ENCODE data around the gene CD8A.

- TF ChIP-seq, protein P1, sequence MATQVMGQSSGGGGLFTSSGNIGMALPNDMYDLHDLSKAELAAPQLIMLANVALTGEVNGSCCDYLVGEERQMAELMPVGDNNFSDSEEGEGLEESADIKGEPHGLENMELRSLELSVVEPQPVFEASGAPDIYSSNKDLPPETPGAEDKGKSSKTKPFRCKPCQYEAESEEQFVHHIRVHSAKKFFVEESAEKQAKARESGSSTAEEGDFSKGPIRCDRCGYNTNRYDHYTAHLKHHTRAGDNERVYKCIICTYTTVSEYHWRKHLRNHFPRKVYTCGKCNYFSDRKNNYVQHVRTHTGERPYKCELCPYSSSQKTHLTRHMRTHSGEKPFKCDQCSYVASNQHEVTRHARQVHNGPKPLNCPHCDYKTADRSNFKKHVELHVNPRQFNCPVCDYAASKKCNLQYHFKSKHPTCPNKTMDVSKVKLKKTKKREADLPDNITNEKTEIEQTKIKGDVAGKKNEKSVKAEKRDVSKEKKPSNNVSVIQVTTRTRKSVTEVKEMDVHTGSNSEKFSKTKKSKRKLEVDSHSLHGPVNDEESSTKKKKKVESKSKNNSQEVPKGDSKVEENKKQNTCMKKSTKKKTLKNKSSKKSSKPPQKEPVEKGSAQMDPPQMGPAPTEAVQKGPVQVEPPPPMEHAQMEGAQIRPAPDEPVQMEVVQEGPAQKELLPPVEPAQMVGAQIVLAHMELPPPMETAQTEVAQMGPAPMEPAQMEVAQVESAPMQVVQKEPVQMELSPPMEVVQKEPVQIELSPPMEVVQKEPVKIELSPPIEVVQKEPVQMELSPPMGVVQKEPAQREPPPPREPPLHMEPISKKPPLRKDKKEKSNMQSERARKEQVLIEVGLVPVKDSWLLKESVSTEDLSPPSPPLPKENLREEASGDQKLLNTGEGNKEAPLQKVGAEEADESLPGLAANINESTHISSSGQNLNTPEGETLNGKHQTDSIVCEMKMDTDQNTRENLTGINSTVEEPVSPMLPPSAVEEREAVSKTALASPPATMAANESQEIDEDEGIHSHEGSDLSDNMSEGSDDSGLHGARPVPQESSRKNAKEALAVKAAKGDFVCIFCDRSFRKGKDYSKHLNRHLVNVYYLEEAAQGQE (IDR thresholded peaks at IDR 0.05; ENCODE audit: low read depth, low read length): no peak
- TF ChIP-seq CTCF (IDR thresholded peaks at IDR 0.05) (no peak), RAD21 (IDR thresholded peaks at IDR 0.05; ENCODE audit: low read length) (no peak), TAF1 (IDR thresholded peaks at IDR 0.05; ENCODE audit: borderline replicate concordance, low read depth, low read length) (no peak)
Measured at GRCh38 chr2:86825036-86825692, 34.5 kb upstream of the CD8A start.
